HFF-Myc (cell line): ENCODE measurements around the gene ZNF280B.
"Not testable (repeated sequence)": the region's sequence is repeated elsewhere in the genome, so short reads cannot be mapped to it uniquely, and the experiment has no call there.

Source experiments
- DNase-seq: peaks from one replicate; pipeline ENCODE4 v3.0.0-alpha.2; 2011; ENCODE audit warnings: low read depth; ENCODE audit errors: extremely low read depth
- H3K4me3 ChIP-seq: replicated peaks from 2 replicates; pipeline ENCODE4 v1.5.1; 2011; ENCODE audit warnings: low read depth, mild to moderate bottlenecking, control low read depth, low read length
- TF ChIP-seq, protein P1 (sequence below): IDR thresholded peaks from 2 replicates; pipeline ENCODE4 v1.5.1; 2012; ENCODE audit warnings: mild to moderate bottlenecking, low read depth, low read length, control low read depth; ENCODE audit errors: missing control alignments

ZNF280B gene

GRCh38 chr22:22520020-22520656, 11.6 kb upstream of the ZNF280B start, which contains the start of gene ZNF280A:
ZNF280A (minus strand) TSS chr22:22520270; CDS start chr22:22515630, 4,640 bp downstream.
- H3K4me3 ChIP-seq, result no peak within 1 kb of the TSS
- DNase-seq, result no peak
- TF ChIP-seq, protein P1, sequence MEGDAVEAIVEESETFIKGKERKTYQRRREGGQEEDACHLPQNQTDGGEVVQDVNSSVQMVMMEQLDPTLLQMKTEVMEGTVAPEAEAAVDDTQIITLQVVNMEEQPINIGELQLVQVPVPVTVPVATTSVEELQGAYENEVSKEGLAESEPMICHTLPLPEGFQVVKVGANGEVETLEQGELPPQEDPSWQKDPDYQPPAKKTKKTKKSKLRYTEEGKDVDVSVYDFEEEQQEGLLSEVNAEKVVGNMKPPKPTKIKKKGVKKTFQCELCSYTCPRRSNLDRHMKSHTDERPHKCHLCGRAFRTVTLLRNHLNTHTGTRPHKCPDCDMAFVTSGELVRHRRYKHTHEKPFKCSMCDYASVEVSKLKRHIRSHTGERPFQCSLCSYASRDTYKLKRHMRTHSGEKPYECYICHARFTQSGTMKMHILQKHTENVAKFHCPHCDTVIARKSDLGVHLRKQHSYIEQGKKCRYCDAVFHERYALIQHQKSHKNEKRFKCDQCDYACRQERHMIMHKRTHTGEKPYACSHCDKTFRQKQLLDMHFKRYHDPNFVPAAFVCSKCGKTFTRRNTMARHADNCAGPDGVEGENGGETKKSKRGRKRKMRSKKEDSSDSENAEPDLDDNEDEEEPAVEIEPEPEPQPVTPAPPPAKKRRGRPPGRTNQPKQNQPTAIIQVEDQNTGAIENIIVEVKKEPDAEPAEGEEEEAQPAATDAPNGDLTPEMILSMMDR, result no peak

DNA sequence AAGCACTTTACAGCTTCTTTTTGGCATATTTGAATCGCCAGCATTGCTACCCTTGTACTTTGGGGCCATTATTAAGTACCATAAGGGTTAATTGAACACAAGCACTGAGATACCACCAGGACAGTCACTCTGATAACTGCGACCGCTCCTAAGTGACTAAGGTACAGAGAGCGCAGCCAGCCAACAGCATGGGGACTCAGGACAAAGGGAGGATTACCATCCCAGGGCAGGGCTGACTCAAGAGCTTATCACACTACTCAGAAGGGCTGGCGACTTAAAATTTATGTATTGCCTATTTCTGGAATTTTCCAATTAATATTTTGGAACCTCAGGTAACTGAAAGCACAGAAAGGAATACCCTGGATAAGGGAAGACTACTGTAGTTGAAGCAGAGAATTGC, 11.0 kb upstream of the ZNF280B start:
- DNase-seq, result no peak
- TF ChIP-seq, protein P1, result no peak
- no peak overlapping the region for H3K4me3 ChIP-seq

GRCh38 chr22:22516992-22517391, 8.4 kb upstream of the ZNF280B start:
- TF ChIP-seq, protein P1, result no peak
- H3K4me3 ChIP-seq, result no peak overlapping the region

GRCh38 chr22:22515890-22516289, 7.3 kb upstream of the ZNF280B start:
- TF ChIP-seq, protein P1, result no peak
- no peak overlapping the region for H3K4me3 ChIP-seq
- DNase-seq, result no peak

More at GRCh38 chr22:22516992-22517391, 8.4 kb upstream of the ZNF280B start:
- no peak for DNase-seq

- not testable (repeated sequence) for DNase-seq, H3K4me3 ChIP-seq
Observed at GRCh38 chr22:22514431-22514830, 5.9 kb upstream of the ZNF280B start.

GRCh38 chr22:22513619-22514018, 5.1 kb upstream of the ZNF280B start:
- TF ChIP-seq, protein P1, result no peak

DNA sequence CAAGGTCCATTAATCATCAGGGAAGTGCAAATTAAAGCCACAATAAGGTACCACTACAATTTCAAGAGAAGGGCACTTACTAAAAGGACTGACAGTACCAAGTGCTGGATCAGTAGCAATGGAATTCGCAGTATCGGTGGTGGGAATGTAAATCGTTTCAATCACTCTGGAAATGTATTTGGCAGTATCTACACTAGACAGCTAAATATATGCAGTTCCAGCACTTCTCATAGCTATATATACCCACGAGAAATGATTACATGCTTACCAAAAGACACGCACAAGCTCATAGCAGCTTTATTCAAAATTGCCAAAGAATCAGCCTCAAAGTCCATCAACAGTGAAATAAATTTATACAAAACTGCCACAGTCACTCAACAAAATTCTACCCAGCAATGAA, 4.4 kb upstream of the ZNF280B start:
- no peak overlapping the region for H3K4me3 ChIP-seq
- TF ChIP-seq, protein P1, result no peak
- no peak for DNase-seq

More at GRCh38 chr22:22513619-22514018, 5.1 kb upstream of the ZNF280B start:
- DNase-seq, result no peak
- no peak overlapping the region for H3K4me3 ChIP-seq

- H3K4me3 ChIP-seq, DNase-seq: not testable (repeated sequence)
Observed at GRCh38 chr22:22510833-22511232, 2.3 kb upstream of the ZNF280B start.

- not testable (repeated sequence) for DNase-seq, H3K4me3 ChIP-seq
Observed at GRCh38 chr22:22509912-22510311, 1.4 kb upstream of the ZNF280B start.
